CD4-positive, CD25-positive, alpha-beta regulatory T cell (primary cell): Measurements from ENCODE around the gene CDK16. TPM values are rescaled to one million over a fixed set of nuclear protein-coding genes. Genes with fewer than 3 reads are reported as not detected.
A peak's percentile ranks its signal among the peaks of the same experiment; 100 is the strongest.

Source experiments
- ATAC-seq, 2 donors: fragments of 150-1000 bp; cut with Tn5 transposase; one replicate each; pipeline ENCODE4 v1.10.0; 2021; ENCODE audit warnings: low read depth in 2 of 2, moderate number of reproducible peaks in 2 of 2, moderate library complexity in 1 of 2
- DNase-seq, 3 donors: peaks; one replicate each; pipeline versions ENCODE4 v3.0.0 to v3.0.0-alpha.2; 2012 to 2022; ENCODE audit warnings: mixed read lengths in 1 of 3
- H3K27ac ChIP-seq: one replicate; pipeline ENCODE4 v1.7.0; 2013; ENCODE audit warnings: mild to moderate bottlenecking, low read length; ENCODE audit not compliant: insufficient read depth, poor library complexity, severe bottlenecking
- H3K27me3 ChIP-seq: one replicate; pipeline ENCODE4 v1.7.0; 2013; ENCODE audit warnings: low read length; ENCODE audit not compliant: control insufficient read depth, insufficient read depth
- H3K36me3 ChIP-seq: one replicate; pipeline ENCODE4 v1.7.0; 2013; ENCODE audit warnings: mild to moderate bottlenecking, low read length, moderate library complexity; ENCODE audit not compliant: control insufficient read depth, insufficient read depth
- H3K4me1 ChIP-seq: 2 replicates; pipeline ENCODE4 v1.7.0; 2013; ENCODE audit warnings: mild to moderate bottlenecking, low read length; ENCODE audit not compliant: insufficient read depth, control insufficient read depth, poor library complexity, severe bottlenecking
- H3K4me3 ChIP-seq: one replicate; pipeline ENCODE4 v1.7.0; 2013; ENCODE audit warnings: low read depth, mild to moderate bottlenecking, low read length, moderate library complexity
- H3K9me3 ChIP-seq, 2 experiments: 1 replicate in 1 of 2; 2 replicates in 1 of 2; pipeline ENCODE4 v1.7.0; 2013; ENCODE audit warnings: low read length in 2 of 2, mild to moderate bottlenecking in 1 of 2, moderate library complexity in 1 of 2; ENCODE audit not compliant: control insufficient read depth in 2 of 2
- H3K27ac Mint-ChIP-seq, 3 donors: one replicate each; pipeline ENCODE4 v1.8.0; 2020 to 2022; ENCODE audit warnings: mild to moderate bottlenecking in 3 of 3, mixed read lengths in 3 of 3, moderate library complexity in 2 of 3
- H3K27me3 Mint-ChIP-seq: one replicate; pipeline ENCODE4 v1.8.0; 2022; ENCODE audit warnings: mild to moderate bottlenecking, mixed read lengths
- H3K36me3 Mint-ChIP-seq: one replicate; pipeline ENCODE4 v1.8.0; 2020; ENCODE audit warnings: mixed read lengths
- H3K4me1 Mint-ChIP-seq, 4 donors: one replicate each; pipeline ENCODE4 v1.8.0; 2020 to 2022; ENCODE audit warnings: mixed read lengths in 4 of 4, mild to moderate bottlenecking in 1 of 4
- H3K4me3 Mint-ChIP-seq, 4 donors: one replicate each; pipeline ENCODE4 v1.8.0; 2020 to 2022; ENCODE audit warnings: mild to moderate bottlenecking in 4 of 4, mixed read lengths in 4 of 4, moderate library complexity in 3 of 4
- H3K9me3 Mint-ChIP-seq, 7 donors: one replicate each; pipeline ENCODE4 v1.8.0; 2020 to 2022; ENCODE audit warnings: mixed read lengths in 7 of 7, mild to moderate bottlenecking in 3 of 7, moderate library complexity in 2 of 7
- polyA plus RNA-seq, 4 donors: library from polyadenylated mRNA; unstranded; fragments of 300-500 nt; fragmentation: Illumina TruSeq; gene quantifications; one replicate each; pipeline ENCODE4 v1.2.3, GENCODE V29; 2021
- total RNA-seq: library from RNA; stranded (reverse); gene quantifications from one replicate; pipeline ENCODE4 v1.2.3, GENCODE V29; 2022

The CDK16 gene
- total and polyA plus RNA-seq, 5 donors from 2014 or later, result 3.9 to 186 (median 8.7) TPM

- peaks cover 0 to under 1% (median 0%) of the 10 kb centered on the region in 4 donors for H3K4me1 Mint-ChIP-seq
- ATAC-seq, result no peak
- H3K4me3 Mint-ChIP-seq, result no peak overlapping the region
- H3K36me3 ChIP-seq, result peaks cover 34% of the 10 kb centered on the region
- H3K9me3 Mint-ChIP-seq, result no peaks in the 10 kb centered on the region
- peaks cover 55% of the 10 kb centered on the region for H3K36me3 Mint-ChIP-seq
- no peak for DNase-seq
- H3K27me3 ChIP-seq, result no peaks in the 10 kb centered on the region
- H3K27ac ChIP-seq, result no peak overlapping the region
- no peak overlapping the region for H3K27ac Mint-ChIP-seq
- no peaks in the 10 kb centered on the region for H3K4me1 ChIP-seq
- H3K9me3 ChIP-seq, result no peaks in the 10 kb centered on the region
- H3K27me3 Mint-ChIP-seq, result no peaks in the 10 kb centered on the region
- no peak overlapping the region for H3K4me3 ChIP-seq
Measured at GRCh38 chrX:47242321-47242720, 23.8 kb downstream of the CDK16 start.

DNA sequence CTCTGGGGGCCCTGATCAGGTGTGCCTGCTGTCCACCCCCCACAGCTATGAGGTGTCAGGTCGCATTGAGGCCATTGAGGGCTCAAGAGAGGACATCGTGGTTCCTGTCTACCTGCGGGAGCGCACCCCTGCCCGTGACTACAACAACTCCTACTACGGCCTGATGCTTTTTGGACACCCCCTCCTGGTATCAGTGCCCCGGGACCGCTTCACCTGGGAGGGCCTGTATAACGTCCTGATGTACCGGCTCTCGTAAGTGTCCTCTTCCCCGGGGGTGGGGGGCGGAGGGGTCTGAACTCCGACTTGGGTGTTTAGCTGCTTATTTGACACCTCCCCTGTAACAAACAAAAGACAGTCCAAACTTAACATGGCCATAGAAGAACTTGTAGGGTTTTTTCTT is 24.9 kb downstream of the CDK16 start:
- H3K4me3 ChIP-seq, result no peak overlapping the region
- Mint-ChIP-seq H3K27me3 (no peaks in the 10 kb centered on the region), H3K4me1 (peaks cover 0 to 2% (median 0%) of the 10 kb centered on the region in 4 donors), H3K4me3 (no peak overlapping the region), H3K27ac (no peak overlapping the region), H3K36me3 (peaks cover 60% of the 10 kb centered on the region), H3K9me3 (no peaks in the 10 kb centered on the region)
- H3K9me3 ChIP-seq, result no peaks in the 10 kb centered on the region
- H3K27me3 ChIP-seq, result no peaks in the 10 kb centered on the region
- ATAC-seq (no peak), DNase-seq (no peak)
- no peak overlapping the region for H3K27ac ChIP-seq
- H3K4me1 ChIP-seq, result no peaks in the 10 kb centered on the region
- H3K36me3 ChIP-seq, result peaks cover 34% of the 10 kb centered on the region

DNA sequence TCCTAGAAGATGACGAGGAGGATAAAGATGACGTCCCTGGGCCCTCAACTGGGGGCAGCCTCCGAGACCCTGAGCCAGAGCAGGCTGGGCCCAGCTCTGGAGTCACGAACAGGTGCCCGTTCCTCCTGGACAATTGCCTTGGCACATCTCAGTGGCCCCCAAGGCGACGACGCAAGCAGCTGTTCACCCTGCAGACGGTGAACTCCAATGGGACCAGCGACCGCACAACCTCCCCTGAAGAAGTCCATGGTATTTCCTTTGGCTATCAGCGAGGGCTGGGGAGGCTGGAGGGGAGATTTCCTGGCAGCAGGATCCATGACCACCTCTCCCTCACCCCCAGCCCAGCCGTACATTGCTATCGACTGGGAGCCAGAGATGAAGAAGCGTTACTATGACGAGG is 26.2 kb downstream of the CDK16 start:
- Mint-ChIP-seq H3K9me3 (no peaks in the 10 kb centered on the region), H3K36me3 (peaks cover 55% of the 10 kb centered on the region), H3K27me3 (no peaks in the 10 kb centered on the region), H3K4me3 (no peak overlapping the region), H3K4me1 (peaks cover 0 to 2% (median 0%) of the 10 kb centered on the region in 4 donors), H3K27ac (no peak overlapping the region)
- Histone ChIP-seq H3K4me3 (no peak overlapping the region), H3K27me3 (no peaks in the 10 kb centered on the region), H3K27ac (no peak overlapping the region), H3K36me3 (peaks cover 31% of the 10 kb centered on the region), H3K9me3 (no peaks in the 10 kb centered on the region), H3K4me1 (no peaks in the 10 kb centered on the region)
- DNase-seq (no peak), ATAC-seq (no peak)

- no peak for ATAC-seq
- Mint-ChIP-seq H3K36me3 (peaks cover 50% of the 10 kb centered on the region), H3K27ac (no peak overlapping the region), H3K4me3 (no peak overlapping the region), H3K27me3 (no peaks in the 10 kb centered on the region), H3K4me1 (peaks cover 0 to 2% (median 0%) of the 10 kb centered on the region in 4 donors), H3K9me3 (no peaks in the 10 kb centered on the region)
- no peaks in the 10 kb centered on the region for H3K27me3 ChIP-seq
- no peaks in the 10 kb centered on the region for H3K4me1 ChIP-seq
- no peak overlapping the region for H3K27ac ChIP-seq
- H3K36me3 ChIP-seq, result peaks cover 27% of the 10 kb centered on the region
- no peak for DNase-seq
- H3K4me3 ChIP-seq, result no peak overlapping the region
- no peaks in the 10 kb centered on the region for H3K9me3 ChIP-seq
Measured at GRCh38 chrX:47245156-47245555, 26.7 kb downstream of the CDK16 start.

- H3K27ac ChIP-seq, result no peak overlapping the region
- DNase-seq (no peak), ATAC-seq (no peak)
- no peaks in the 10 kb centered on the region for H3K4me1 ChIP-seq
- H3K36me3 ChIP-seq, result peaks cover 11% of the 10 kb centered on the region
- H3K27ac Mint-ChIP-seq, result peak overlapping the region in 1 of 3 donors; percentile 15
- H3K27me3 ChIP-seq, result no peaks in the 10 kb centered on the region
- no peak overlapping the region for H3K4me3 Mint-ChIP-seq
- no peaks in the 10 kb centered on the region for H3K9me3 ChIP-seq
- H3K27me3 Mint-ChIP-seq, result no peaks in the 10 kb centered on the region
- H3K4me3 ChIP-seq, result no peak overlapping the region
- H3K9me3 Mint-ChIP-seq, result no peaks in the 10 kb centered on the region
- peaks cover 39% of the 10 kb centered on the region for H3K36me3 Mint-ChIP-seq
- peaks cover 0 to 2% (median 0%) of the 10 kb centered on the region in 4 donors for H3K4me1 Mint-ChIP-seq
Measured at GRCh38 chrX:47247206-47247998, 28.9 kb downstream of the CDK16 start.

DNA sequence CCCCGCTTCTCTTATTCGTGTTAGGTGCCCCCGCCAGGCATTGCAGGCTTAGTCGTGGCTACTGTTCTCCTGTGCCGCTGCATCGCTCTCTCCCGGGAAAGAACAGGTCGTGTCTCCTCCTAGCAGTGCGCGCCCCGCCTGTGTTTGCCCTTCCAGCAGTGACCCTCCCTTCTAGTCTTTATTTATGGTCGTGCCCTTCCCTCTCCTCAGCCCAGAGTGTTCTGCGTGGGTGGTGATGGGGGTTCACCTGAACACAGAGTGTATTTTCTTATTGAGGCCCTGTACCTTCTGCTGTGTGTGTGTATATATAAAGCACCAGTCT is 29.5 kb downstream of the CDK16 start:
- no peak for ATAC-seq
- Mint-ChIP-seq H3K27me3 (no peaks in the 10 kb centered on the region), H3K9me3 (no peaks in the 10 kb centered on the region), H3K4me3 (no peak overlapping the region), H3K27ac (no peak overlapping the region), H3K36me3 (peaks cover 35% of the 10 kb centered on the region), H3K4me1 (peaks cover 0 to 2% (median 0%) of the 10 kb centered on the region in 4 donors)
- H3K27me3 ChIP-seq, result no peaks in the 10 kb centered on the region
- peaks cover 8% of the 10 kb centered on the region for H3K36me3 ChIP-seq
- no peak overlapping the region for H3K27ac ChIP-seq
- DNase-seq, result no peak
- H3K4me1 ChIP-seq, result no peaks in the 10 kb centered on the region
- no peak overlapping the region for H3K4me3 ChIP-seq
- H3K9me3 ChIP-seq, result no peaks in the 10 kb centered on the region

DNA sequence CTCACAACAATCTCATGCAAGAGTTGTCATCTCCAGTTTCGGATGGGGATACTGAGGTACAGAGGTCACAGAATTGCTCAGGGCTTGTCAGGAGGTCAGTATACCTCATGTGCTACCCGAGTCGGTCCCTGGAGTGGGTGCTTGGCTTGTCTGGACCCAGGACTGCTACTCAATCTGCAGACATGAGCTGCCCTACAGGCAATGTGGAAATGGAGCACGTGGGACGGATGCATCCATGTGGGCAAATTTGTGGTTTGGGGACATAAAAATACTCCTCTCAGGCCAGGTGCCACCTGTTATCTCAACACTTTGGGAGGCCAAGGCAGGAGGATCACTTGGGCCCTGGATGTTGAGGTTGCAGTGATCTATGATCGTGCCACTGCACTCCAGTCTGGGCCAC is 30.1 kb downstream of the CDK16 start:
- Histone ChIP-seq H3K27ac (no peak overlapping the region), H3K4me1 (no peaks in the 10 kb centered on the region), H3K9me3 (no peaks in the 10 kb centered on the region), H3K4me3 (no peak overlapping the region), H3K36me3 (peaks cover 7% of the 10 kb centered on the region), H3K27me3 (no peaks in the 10 kb centered on the region)
- Mint-ChIP-seq H3K4me3 (no peak overlapping the region), H3K27me3 (no peaks in the 10 kb centered on the region), H3K27ac (no peak overlapping the region), H3K4me1 (peaks cover 0 to 2% (median 0%) of the 10 kb centered on the region in 4 donors), H3K9me3 (no peaks in the 10 kb centered on the region), H3K36me3 (peaks cover 33% of the 10 kb centered on the region)
- ATAC-seq, result no peak
- no peak for DNase-seq

- H3K27me3 ChIP-seq, result no peaks in the 10 kb centered on the region
- Mint-ChIP-seq H3K4me3 (no peak overlapping the region), H3K4me1 (peaks cover 0 to 2% (median 0%) of the 10 kb centered on the region in 4 donors), H3K27ac (peak overlapping the region in 2 of 3 donors; percentile 13 to 94), H3K9me3 (peaks cover 0 to 5% (median 0%) of the 10 kb centered on the region in 7 donors), H3K27me3 (no peaks in the 10 kb centered on the region), H3K36me3 (peaks cover 26% of the 10 kb centered on the region)
- H3K27ac ChIP-seq, result no peak overlapping the region
- peaks cover 2% of the 10 kb centered on the region for H3K36me3 ChIP-seq
- DNase-seq (no peak), ATAC-seq (no peak)
- H3K4me1 ChIP-seq, result no peaks in the 10 kb centered on the region
- H3K4me3 ChIP-seq, result no peak overlapping the region
- H3K9me3 ChIP-seq, result no peaks in the 10 kb centered on the region
Measured at GRCh38 chrX:47250017-47250347, 31.5 kb downstream of the CDK16 start.
